Esophagus squamous epithelium (tissue), 5 donors: ENCODE data around the gene PUS1. TPM values are rescaled to one million over a fixed set of nuclear protein-coding genes. Genes with fewer than 3 reads are reported as not detected.

ENCODE experiments used
- DNase-seq: peaks from one replicate; lab custom pipeline; 2025; lab: John Stamatoyannopoulos, UW
- H3K27ac ChIP-seq, 4 donors: fragments of 200-600 bp; sonication (generic); one replicate each; pipeline ENCODE4 v1.5.1; 2016 to 2019; ENCODE audit warnings: mild to moderate bottlenecking in 1 of 4
- H3K27me3 ChIP-seq, 4 donors: fragments of 200-600 bp; sonication (generic); 1 replicate in 3 of 4; 2 replicates in 1 of 4; pipeline versions ENCODE4 v1.5.1 to v1.6.0; 2017 to 2021; ENCODE audit warnings: antibody characterized with exemption in 1 of 4
- H3K36me3 ChIP-seq, 3 donors: fragments of 200-600 bp; sonication (generic); one replicate each; pipeline ENCODE4 v1.5.1; 2016 to 2019
- H3K4me1 ChIP-seq, 3 donors: fragments of 200-600 bp; sonication (generic); one replicate each; pipeline ENCODE4 v1.5.1; 2017 to 2019
- H3K4me3 ChIP-seq, 4 donors: fragments of 200-600 bp; sonication (generic); 1 replicate in 3 of 4; 2 replicates in 1 of 4; pipeline ENCODE4 v1.5.1; 2016 to 2019; ENCODE audit warnings: mild to moderate bottlenecking in 2 of 4, moderate library complexity in 1 of 4
- H3K9me3 ChIP-seq, 3 donors: fragments of 200-600 bp; sonication (generic); one replicate each; pipeline ENCODE4 v1.5.1; 2016 to 2019
- POLR2A ChIP-seq, 4 donors: fragments of 450-650 bp; IDR thresholded peaks; one replicate each; pipeline ENCODE4 v1.6.1; 2017; ENCODE audit warnings: antibody characterized with exemption in 4 of 4, mild to moderate bottlenecking in 4 of 4, moderate library complexity in 3 of 4
- WGBS, 2 donors: methylation state at CpG; one replicate each; pipeline ENCODE4 v1.1.5; 2018; 5-methylcytosine and 5-hydroxymethylcytosine counted together
- intact Hi-C: fragments of 100-400 bp; cut with DNase I; formaldehyde crosslinking; loops from one replicate; pipeline ENCODE4 v1.15.0; 2022
- small RNA-seq, 4 donors: library from RNA; depleted of rRNA; stranded (forward); fragments of <200 nt; gene quantifications; one replicate each; pipeline ENCODE3, GENCODE V24; 2016
- total RNA-seq, 4 donors: library from RNA; depleted of rRNA; stranded (reverse); fragments of >200 nt; gene quantifications; one replicate each; pipeline ENCODE4 v1.1.0, GENCODE V29; 2016
- TF ChIP-seq, protein P1 (sequence below), 6 experiments: fragments of 450-650 bp in 4 of 6; fragments of 200-600 bp in 2 of 6; sonication (generic) in 2 of 6; IDR thresholded peaks; one replicate each; pipeline ENCODE4 v1.5.1; 2016 to 2019; ENCODE audit warnings: antibody characterized with exemption in 6 of 6, mild to moderate bottlenecking in 4 of 6, moderate library complexity in 4 of 6
- donor health status: DM: yes; HTN: yes; CAD: no.

PUS1 gene
- total RNA-seq, 4 donors from 2014 or later, result 8.1 to 24.2 (median 19.8) TPM

DNA sequence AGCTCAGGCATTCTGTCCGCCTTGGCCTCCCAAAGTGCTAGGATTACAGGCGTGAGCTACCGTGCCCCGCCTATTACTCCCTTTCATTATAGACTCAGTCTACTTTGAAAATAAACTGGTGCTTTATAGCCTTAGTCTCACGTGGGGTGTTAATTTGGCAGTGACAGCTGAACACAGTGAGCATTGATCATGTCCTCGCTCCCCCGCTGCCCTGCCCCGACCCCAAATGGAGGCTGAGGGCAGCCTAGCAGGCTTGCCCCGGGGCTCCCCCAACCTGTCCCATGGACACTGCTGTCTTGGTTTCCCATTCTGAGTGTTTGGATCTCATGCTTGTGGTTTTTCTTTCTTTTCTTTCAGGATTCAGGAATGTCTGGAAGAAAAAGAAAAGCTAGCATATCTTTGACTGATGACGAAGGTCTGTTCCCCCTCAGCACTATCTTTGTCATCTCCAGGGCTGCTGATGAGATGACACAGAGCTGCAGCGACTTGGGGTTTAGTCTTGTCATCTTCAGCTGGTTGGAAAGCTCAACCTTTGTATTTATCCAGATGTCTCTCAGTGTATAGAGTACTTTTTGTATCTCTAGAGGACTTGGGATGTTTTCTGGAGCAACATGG is 62.8 kb downstream of the PUS1 start:
- Histone ChIP-seq H3K27me3 (no peaks in the 10 kb centered on the region), H3K36me3 (peaks cover 28 to 100% (median 32%) of the 10 kb centered on the region in 3 donors), H3K4me3 (no peak overlapping the region), H3K4me1 (no peaks in the 10 kb centered on the region), H3K9me3 (no peaks in the 10 kb centered on the region), H3K27ac (no peak overlapping the region)
- TF ChIP-seq, protein P1, sequence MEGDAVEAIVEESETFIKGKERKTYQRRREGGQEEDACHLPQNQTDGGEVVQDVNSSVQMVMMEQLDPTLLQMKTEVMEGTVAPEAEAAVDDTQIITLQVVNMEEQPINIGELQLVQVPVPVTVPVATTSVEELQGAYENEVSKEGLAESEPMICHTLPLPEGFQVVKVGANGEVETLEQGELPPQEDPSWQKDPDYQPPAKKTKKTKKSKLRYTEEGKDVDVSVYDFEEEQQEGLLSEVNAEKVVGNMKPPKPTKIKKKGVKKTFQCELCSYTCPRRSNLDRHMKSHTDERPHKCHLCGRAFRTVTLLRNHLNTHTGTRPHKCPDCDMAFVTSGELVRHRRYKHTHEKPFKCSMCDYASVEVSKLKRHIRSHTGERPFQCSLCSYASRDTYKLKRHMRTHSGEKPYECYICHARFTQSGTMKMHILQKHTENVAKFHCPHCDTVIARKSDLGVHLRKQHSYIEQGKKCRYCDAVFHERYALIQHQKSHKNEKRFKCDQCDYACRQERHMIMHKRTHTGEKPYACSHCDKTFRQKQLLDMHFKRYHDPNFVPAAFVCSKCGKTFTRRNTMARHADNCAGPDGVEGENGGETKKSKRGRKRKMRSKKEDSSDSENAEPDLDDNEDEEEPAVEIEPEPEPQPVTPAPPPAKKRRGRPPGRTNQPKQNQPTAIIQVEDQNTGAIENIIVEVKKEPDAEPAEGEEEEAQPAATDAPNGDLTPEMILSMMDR (IDR thresholded peaks at IDR 0.05), result no peak
- TF ChIP-seq POLR2A (IDR thresholded peaks at IDR 0.05), result no peak
- intact Hi-C loops, result no loop called here
- 87 to 92% methylated on average over 11 of the region's 11 CpGs for WGBS, 2 donors
- DNase-seq, result no peak

DNA sequence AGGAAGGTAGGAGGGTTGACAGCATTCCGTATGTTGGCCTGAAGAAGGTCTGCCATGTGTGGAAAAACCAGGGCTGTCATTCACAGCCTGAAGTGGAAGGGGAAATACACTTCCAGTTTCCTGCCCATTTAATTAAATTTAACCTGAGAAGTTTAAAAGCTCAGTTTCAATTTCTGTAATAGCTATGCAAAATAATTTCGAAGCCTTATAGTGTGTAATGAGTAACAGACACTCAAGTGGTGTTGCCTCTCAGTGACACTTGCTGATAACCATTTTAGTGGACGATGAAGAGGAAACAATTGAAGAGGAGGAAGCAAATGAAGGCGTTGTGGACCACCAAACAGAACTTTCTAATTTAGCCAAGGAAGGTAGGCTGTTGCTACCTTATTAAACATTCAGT is 65.5 kb downstream of the PUS1 start:
- intact Hi-C loops, result no loop called here
- 83 to 88% methylated on average over 4 of the region's 4 CpGs for WGBS, 2 donors

More for the DNA sequence above, 65.5 kb downstream of the PUS1 start:
- H3K4me3 ChIP-seq, result no peak overlapping the region
- peaks cover 24 to 97% (median 28%) of the 10 kb centered on the region in 3 donors for H3K36me3 ChIP-seq
- no peaks in the 10 kb centered on the region for H3K27me3 ChIP-seq
- H3K9me3 ChIP-seq, result no peaks in the 10 kb centered on the region
- no peaks in the 10 kb centered on the region for H3K4me1 ChIP-seq
- no peak for TF ChIP-seq POLR2A (IDR thresholded peaks at IDR 0.05)
- TF ChIP-seq, protein P1 (IDR thresholded peaks at IDR 0.05), result no peak
- no peak for DNase-seq
- no peak overlapping the region for H3K27ac ChIP-seq

Small RNA genes within 50 kb of the gene (small RNA-seq; reads per million reads assigned to genes)
- gene AC131009.3, result 0 reads per million in 4 donors

Other genes with a start within 250 kb of the PUS1 start
- gene SFSWAP, start 218.2 kb upstream of the PUS1 start, total RNA-seq, result 10 to 100 TPM; 12.8 to 39.5 (median 25.9) TPM
- gene MMP17, start 100.9 kb upstream of the PUS1 start, total RNA-seq, result 1 to 10 TPM; 1.3 to 3.1 (median 1.9) TPM
- gene ULK1, start 34.7 kb upstream of the PUS1 start, total RNA-seq, result 10 to 100 TPM in 3 of 4 donors, 1 to 10 TPM in 1; 9.1 to 55.0 (median 19.5) TPM
- 10 to 100 TPM; 10.1 to 23.0 (median 20.9) TPM for gene EP400, start 20.7 kb downstream of the PUS1 start, total RNA-seq
- gene DDX51, start 215.0 kb downstream of the PUS1 start, total RNA-seq, result 10 to 100 TPM in 2 of 4 donors, 1 to 10 TPM in 2; 8.9 to 15.3 (median 11.0) TPM
- gene NOC4L, start 215.2 kb downstream of the PUS1 start, total RNA-seq, result 10 to 100 TPM in 3 of 4 donors, 1 to 10 TPM in 1; 9.6 to 12.1 (median 11.1) TPM